Left lung (tissue), 10 donors: ENCODE measurements around the gene NAXD. TPM values are rescaled to one million over a fixed set of nuclear protein-coding genes. Genes with fewer than 3 reads are reported as not detected.

Experiments
- ATAC-seq: fragments of 200-7000 bp; cut with Tn5 transposase; one replicate; pipeline ENCODE4 v1.9.1; 2020; ENCODE audit warnings: moderate library complexity
- DNase-seq, 4 donors: peaks; one replicate each; pipeline ENCODE4 v3.0.0-alpha.2; 2013 to 2020
- H3K27ac ChIP-seq, 2 donors: fragments of 200-600 bp; sonication (generic) in 1 of 2; one replicate each; pipeline versions ENCODE4 v1.5.0 to v1.8.0; 2020 to 2021
- H3K27me3 ChIP-seq, 2 donors: fragments of 200-600 bp; sonication (generic) in 1 of 2; one replicate each; pipeline versions ENCODE4 v1.5.0 to v1.8.0; 2020 to 2021
- H3K36me3 ChIP-seq, 2 donors: fragments of 200-600 bp; sonication (generic) in 1 of 2; one replicate each; pipeline versions ENCODE4 v1.5.0 to v1.8.0; 2020 to 2021
- H3K4me1 ChIP-seq, 2 donors: fragments of 200-600 bp; one replicate each; pipeline ENCODE4 v1.8.0; 2021
- H3K4me3 ChIP-seq, 2 donors: fragments of 200-600 bp; sonication (generic) in 1 of 2; one replicate each; pipeline versions ENCODE4 v1.5.0 to v1.8.0; 2020 to 2021; ENCODE audit warnings: mild to moderate bottlenecking in 1 of 2
- H3K9me3 ChIP-seq, 2 donors: fragments of 200-600 bp; sonication (generic) in 1 of 2; one replicate each; pipeline versions ENCODE4 v1.5.0 to v1.8.0; 2020 to 2021
- CTCF ChIP-seq, 2 donors: fragments of 200-600 bp; sonication (generic) in 1 of 2; IDR thresholded peaks; one replicate each; pipeline versions ENCODE4 v1.5.0 to v1.8.0; 2021; ENCODE audit warnings: antibody characterized with exemption in 2 of 2
- intact Hi-C, 2 donors: fragments of 100-400 bp; cut with DNase I; formaldehyde crosslinking; loops; one replicate each; pipeline versions ENCODE4 v1.11.2 to v1.14.2; 2022
- polyA plus RNA-seq, 6 donors: library from polyadenylated mRNA; unstranded; fragments of 120-200 nt; gene quantifications; one replicate each; pipeline ENCODE4 v1.2.1, GENCODE V29; 2013; ENCODE audit not compliant: insufficient read length in 6 of 6
- total RNA-seq, 2 donors: library from RNA; stranded (reverse); fragmentation: NEBNext Ultra II Directional; extraction: Animal tissue kit (Norgen Biotek cat#: 25700); gene quantifications; one replicate each; pipeline ENCODE4 v1.2.1, GENCODE V29; 2021
- donor health status: DM: no; HTN: yes; CAD: no.
- donor health status: DM: no; HTN: no; CAD: no.

The NAXD gene
- total and polyA plus RNA-seq, 8 donors: 25.3 to 41.1 (median 37.7) TPM

- H3K4me1 ChIP-seq: peaks cover 7 to 13% of the 10 kb centered on the region in 2 donors
- no peak overlapping the region for H3K4me3 ChIP-seq
- no peak for ATAC-seq
- intact Hi-C loops: no loop called here
- no peaks in the 10 kb centered on the region for H3K27me3 ChIP-seq
- H3K9me3 ChIP-seq: no peaks in the 10 kb centered on the region
- no peak overlapping the region for H3K27ac ChIP-seq
- H3K36me3 ChIP-seq: peaks cover 0 to 90% of the 10 kb centered on the region in 2 donors
- no peak for TF ChIP-seq CTCF (IDR thresholded peaks at IDR 0.05)
- peak in 1 of 4 donors; percentile 71 for DNase-seq
These were observed 31.4 kb downstream of the NAXD start for GRCh38 chr13:110646442-110647364.

DNA sequence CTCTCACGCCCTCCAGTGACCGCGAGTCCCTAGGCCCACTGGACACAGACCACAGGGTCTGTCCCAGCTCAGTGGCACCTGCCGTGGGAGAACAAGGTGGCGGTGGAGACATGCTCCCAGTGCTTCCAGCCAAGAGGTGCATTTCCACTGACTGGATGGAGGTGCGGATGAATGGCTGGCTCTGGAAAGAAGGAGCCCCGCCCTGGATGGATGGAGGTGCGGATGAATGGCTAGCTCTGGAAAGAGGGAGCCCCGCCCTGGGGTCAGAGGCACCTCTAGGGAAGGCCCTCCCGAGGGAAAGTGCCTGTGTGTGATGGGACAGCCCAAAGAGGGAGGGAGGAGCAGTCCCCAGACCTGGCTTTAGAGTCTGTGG, 32.0 kb downstream of the NAXD start:
- H3K27ac ChIP-seq: no peak overlapping the region
- H3K36me3 ChIP-seq: peaks cover 0 to 89% of the 10 kb centered on the region in 2 donors
- ATAC-seq: no peak
- H3K4me1 ChIP-seq: peaks cover 7 to 13% of the 10 kb centered on the region in 2 donors
- no peaks in the 10 kb centered on the region for H3K27me3 ChIP-seq
- H3K9me3 ChIP-seq: no peaks in the 10 kb centered on the region
- no peak overlapping the region for H3K4me3 ChIP-seq
- no peak for DNase-seq
- intact Hi-C loops: no loop called here
- no peak for TF ChIP-seq CTCF (IDR thresholded peaks at IDR 0.05)

DNA sequence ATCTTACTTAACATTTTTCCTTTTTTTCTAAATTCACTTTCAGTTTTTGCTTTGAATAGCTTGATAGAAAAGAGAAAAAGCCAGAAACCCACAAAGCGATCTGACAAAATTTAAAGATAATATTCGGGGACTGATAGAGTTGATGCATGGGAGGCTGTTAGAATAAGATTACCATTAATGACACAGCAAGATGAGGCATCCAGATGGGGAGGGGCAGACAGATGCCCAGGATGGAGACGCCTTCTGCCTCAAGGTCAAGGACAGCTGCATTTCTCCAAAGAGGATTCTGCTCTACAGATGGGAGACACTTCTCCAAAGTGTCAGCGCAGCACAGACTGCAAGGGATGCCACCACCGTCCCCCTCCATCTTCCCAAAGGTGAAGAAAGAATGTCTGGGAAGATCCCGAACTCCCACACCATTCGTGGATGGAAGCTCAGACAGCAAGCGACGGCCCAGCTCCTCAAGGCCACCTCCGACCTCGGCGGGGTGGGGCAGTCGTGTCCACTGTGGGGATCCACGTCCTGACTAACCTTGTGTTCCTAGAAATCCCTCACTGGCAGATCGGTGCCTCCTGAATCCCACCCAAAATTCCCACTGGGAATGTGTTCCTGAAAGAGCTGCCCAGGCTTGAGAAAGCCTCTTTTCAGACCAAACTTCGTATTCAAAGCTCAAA, 32.9 kb downstream of the NAXD start:
- peaks cover 7 to 13% of the 10 kb centered on the region in 2 donors for H3K4me1 ChIP-seq
- no peak overlapping the region for H3K27ac ChIP-seq
- no peak overlapping the region for H3K4me3 ChIP-seq
- ATAC-seq (no peak), DNase-seq (peak in 1 of 4 donors; percentile 37)
- intact Hi-C loops: no loop called here
- H3K36me3 ChIP-seq: peaks cover 0 to 89% of the 10 kb centered on the region in 2 donors
- no peak for TF ChIP-seq CTCF (IDR thresholded peaks at IDR 0.05)
- no peaks in the 10 kb centered on the region for H3K27me3 ChIP-seq
- H3K9me3 ChIP-seq: no peaks in the 10 kb centered on the region

DNA sequence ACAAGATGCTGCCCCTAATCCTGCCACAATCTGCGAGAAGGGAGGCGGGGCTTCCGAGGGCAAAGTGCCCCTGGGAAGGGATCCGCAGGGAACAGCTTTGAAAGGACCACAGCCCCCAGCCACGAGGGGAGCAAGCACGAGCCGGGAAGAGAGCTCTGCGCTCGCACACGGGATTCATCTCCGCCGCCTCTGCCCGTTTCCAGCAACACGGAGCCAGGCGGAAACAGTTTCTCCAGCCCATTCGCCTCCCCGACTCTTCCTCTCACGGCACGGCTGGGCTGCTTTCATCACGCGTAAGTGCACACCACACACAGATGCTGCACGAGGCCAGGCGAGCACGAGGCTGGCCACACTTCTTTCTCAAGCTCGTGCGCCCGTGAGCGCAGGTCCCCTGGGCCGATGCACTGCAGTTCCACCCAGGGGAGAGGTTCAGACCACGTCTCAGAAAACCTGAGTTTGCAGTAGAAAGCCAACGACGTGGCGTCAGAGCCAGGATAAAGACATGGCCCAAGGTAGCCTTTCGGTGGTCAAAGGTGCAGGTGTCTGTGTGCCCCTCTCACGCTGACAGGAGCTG, 33.6 kb downstream of the NAXD start:
- Histone ChIP-seq H3K4me1 (peaks cover 7 to 13% of the 10 kb centered on the region in 2 donors), H3K4me3 (no peak overlapping the region), H3K36me3 (peaks cover 0 to 83% of the 10 kb centered on the region in 2 donors), H3K27me3 (no peaks in the 10 kb centered on the region), H3K27ac (no peak overlapping the region), H3K9me3 (no peaks in the 10 kb centered on the region)
- DNase-seq (peak in 2 of 4 donors; percentile 18 to 70), ATAC-seq (no peak)
- no peak for TF ChIP-seq CTCF (IDR thresholded peaks at IDR 0.05)
- intact Hi-C loops: no loop called here

GRCh38 chr13:110649551-110649950, 34.2 kb downstream of the NAXD start:
- no peak overlapping the region for H3K27ac ChIP-seq
- H3K27me3 ChIP-seq: no peaks in the 10 kb centered on the region
- DNase-seq: peak in 2 of 4 donors; percentile 19 to 50
- peaks cover 0 to 81% of the 10 kb centered on the region in 2 donors for H3K36me3 ChIP-seq
- no peak for TF ChIP-seq CTCF (IDR thresholded peaks at IDR 0.05)
- H3K4me3 ChIP-seq: no peak overlapping the region
- ATAC-seq: no peak
- no peaks in the 10 kb centered on the region for H3K9me3 ChIP-seq
- intact Hi-C loops: no loop called here
- peaks cover 6 to 9% of the 10 kb centered on the region in 2 donors for H3K4me1 ChIP-seq
